GM18526 (cell line): ENCODE data around the gene BCL10.
A peak's percentile ranks its signal among the peaks of the same experiment; 100 is the strongest.

ENCODE experiments used
- POLR2A ChIP-seq: IDR thresholded peaks from 3 replicates; pipeline ENCODE4 v1.6.1; 2011; ENCODE audit not compliant: insufficient read length; ENCODE audit errors: extremely low read depth

Gene BCL10

DNA sequence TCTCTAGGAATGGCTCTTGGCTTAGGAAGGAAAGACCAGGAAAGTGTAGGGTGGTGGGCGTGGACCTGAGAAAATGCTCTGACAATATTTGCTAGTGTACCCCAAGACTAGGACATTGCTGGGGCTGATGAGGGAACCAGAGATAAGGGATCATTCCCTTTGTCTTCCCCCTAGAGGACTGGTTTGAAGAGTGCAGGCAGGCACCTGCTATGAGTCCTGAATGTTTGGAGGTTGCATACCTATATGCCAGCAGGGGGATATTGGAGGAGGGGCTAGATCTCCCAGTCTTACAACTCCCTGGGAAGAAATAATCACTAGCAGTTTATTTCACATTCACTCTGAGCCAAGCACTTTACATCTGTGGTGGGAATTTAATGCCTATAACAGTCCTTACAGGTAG is 6.0 kb upstream of the BCL10 start:
- TF ChIP-seq POLR2A, result no peak

DNA sequence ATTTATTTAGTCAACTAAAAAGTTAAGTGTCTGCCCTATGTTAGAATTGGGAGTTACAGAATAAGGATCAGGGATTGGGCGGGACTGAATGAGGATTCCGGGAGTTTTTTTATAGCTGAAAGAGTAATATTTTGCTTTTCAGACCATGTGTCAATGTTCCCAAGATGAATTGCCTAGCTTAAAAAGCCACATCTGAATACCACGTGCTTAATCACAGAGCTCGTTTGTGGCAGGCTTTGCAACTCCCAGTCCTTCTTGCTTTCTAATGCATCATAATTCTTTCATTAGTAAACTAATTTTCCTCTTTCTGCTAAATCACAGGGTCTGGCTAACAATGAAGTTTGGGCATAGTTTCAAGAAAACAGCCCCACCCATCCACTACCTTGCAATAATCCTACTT is 4.2 kb upstream of the BCL10 start:
- TF ChIP-seq POLR2A, result no peak

DNA sequence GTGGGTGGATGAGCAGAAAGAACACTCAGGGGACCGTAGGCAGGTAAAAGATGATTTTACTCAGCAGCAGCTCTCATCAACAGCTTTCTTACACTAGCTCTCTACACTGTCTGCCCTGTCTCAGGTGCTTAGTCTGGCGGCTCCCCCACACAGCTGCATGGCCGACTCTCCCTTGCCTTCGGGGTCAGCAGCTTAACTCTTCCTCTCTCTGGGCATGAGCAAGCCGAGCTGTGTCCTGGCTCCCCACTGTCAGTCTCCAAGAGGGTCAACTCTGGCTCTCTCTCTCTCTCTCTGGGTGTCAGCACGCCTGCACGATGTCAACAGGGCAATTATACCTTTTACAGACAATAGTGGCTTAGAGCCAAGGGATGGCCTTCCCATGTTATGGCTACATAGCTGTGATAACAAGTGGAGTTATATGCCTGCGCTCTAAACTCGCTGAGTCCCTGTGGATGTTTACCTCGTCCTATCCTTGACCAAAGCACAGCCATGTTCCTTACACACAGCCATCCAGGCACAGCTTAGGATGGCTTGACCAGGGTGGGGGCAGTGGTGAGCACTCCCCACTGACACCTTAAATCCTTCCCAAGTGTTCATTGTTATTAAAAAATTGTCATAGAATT is 3.1 kb upstream of the BCL10 start:
- TF ChIP-seq POLR2A, result no peak

DNA sequence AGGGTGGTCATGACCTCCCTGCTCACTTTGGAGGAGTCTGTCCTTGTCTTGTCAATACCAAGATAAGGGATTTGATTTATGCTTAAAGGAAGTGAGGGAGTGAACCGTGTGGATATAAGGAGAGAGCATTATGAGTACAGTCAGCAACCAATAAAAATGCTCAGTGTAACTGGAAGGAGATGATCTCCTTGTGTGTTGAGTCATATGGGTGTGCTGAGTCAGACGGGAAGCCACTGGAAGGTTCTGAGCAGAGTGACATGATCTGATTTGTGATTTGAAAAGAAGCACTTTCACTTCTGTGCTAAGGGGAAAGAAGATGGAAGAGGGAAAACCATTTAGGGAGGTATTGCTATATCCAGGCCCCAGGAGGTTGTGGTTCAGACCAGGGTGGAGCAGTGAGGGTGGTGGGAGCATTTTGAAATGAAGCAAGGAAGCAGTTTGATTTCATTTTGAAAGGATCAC is 2.5 kb upstream of the BCL10 start:
- TF ChIP-seq POLR2A, result no peak

DNA sequence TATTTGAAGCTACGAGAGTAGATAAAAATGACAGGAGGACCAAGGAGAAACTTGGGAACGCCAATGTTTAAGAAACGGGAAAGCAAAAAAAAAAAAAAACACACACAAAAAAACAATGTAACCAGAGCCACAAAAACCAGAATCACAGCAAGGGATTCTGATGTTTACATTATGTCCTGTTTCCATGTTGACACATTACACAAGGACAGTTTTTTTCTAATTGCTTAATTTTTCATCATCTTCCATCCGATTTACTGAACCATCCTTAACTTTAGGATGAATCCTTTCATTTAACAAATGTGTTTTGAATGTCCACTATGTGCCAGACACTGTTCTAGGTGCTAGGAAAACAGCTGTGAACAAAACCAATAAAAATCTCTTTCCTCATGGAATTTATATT is 1.4 kb upstream of the BCL10 start:
- TF ChIP-seq POLR2A, result no peak

DNA sequence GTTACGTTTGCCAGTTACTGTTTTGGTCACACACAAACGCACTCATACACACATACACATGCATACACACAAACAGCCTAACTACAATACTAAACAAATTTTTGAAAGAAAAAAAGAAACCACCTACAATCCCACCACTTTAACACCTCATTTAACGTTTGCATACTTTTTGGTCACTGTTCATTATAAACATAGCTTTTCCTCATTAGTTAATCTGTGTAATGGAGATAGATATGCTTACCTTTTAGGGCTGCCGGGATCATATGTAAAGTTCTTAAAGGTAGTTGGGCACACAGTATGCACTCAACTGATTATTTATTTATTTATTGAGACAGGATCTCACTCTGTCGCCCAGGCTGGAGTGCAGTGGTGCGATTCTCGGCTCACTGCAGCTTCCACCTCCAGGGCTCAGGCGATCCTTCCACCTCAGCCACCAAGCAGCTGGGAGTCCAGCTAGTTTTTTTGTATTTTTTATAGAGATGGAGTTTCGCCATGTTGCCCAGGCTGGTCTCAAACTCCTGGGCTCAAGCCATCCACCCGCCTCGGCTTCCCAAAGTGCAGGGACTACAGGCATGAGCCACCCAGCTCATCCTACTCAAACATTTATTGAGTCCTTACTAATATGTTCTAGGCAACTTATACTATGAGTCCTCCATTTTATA is 677 bp upstream of the BCL10 start:
- TF ChIP-seq POLR2A, result no peak

DNA sequence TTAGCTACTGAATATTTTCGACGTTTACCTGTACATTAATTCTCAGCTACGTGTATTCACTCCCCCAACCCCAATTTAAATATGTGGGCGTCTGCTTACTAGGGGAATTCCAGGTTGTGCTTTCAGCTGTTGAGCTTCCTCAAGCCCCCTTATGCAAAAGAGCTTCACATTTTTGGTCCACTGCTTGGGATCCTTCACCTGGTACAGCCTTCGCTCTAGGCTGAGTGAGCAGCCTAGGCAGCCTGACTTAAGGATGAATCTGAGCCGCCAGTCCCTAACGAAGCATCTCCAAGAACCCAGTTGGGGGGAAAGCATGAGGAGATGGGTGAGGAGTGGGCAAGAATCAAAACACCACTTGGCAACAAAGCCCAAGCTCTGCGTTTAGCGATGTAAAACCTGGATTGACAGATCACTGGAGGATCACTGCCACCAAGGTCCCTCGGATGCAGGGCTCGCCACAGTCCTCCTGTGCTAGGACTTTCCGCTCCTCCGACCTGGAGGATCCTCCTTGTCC is 674 bp downstream of the BCL10 start:
- peak; percentile 47 for TF ChIP-seq POLR2A

DNA sequence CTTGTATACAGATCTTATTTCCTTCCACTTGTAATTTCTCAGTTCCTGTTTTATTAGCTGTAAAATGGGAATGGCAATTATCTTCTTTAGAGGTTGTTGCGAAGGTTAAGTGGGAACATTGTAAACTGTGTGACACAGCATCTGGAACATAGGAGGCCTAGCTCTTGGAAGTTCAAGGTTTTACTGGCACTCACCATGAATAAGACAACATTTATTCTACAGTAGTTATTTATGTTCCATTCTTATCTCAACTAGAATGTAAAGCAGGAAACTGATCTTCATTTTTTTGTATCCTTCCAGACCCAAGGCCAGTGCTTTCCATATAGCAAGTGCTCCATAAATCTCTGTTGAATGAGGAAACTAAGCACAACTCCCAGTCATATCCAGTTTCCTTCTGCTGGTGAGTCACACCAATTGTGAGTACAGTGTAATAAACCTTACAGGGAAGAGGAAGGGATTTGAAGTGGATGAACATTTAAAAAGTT is 1.4 kb downstream of the BCL10 start:
- TF ChIP-seq POLR2A, result no peak

DNA sequence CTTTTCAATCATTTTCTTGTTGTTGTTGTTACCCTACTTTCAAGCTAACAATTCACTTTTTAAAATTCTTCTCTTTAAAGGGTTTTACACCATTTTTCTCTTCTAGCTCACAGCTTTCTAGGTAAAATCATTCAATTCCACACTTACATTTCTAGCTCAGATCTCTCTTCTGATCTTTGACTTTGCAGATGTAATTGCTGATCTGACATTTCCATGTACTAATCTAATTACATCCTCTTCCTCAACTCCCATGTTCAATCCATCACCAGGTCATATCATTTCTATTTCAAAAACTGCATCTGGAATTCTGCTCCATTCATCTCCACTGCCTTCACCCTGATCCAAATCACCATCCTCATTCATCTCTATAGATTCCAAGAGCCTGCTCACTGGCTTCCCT is 3.0 kb downstream of the BCL10 start:
- no peak for TF ChIP-seq POLR2A

DNA sequence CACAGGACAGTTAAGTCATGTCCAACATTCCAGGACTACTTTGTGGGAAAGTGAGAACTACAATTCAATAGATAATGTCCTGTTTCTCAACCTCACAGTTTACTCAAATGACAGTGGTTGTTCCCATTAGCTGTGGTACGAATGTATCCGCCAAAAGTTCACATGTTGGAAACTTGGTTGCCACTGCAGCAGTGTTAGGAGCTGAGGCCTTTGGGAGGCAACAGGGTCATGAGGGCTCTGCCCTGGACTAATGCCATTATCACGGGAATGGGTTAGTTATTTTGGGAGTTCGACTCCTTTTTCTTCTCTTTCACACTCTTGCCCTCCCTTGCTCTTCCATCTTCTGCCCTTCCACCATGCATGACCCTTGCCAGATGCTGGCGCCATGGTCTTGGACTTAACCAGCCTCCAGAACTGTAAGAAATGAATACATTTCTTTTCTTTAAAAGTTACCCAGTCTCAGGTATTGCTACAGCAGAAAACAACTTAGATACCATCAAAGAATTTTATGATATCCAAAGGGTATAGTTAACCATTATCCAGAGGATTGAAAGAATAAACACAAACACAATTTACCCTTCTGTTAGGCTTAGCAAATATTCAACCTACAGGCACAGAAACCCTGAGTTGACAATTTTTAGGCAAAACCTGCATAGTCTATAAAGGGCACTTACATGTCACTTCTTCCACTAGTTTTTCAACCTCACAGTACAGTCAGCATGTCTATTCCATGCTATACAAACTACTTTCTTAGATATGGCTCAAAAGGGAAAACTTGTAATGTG is 7.4 kb downstream of the BCL10 start:
- TF ChIP-seq POLR2A, result no peak

DNA sequence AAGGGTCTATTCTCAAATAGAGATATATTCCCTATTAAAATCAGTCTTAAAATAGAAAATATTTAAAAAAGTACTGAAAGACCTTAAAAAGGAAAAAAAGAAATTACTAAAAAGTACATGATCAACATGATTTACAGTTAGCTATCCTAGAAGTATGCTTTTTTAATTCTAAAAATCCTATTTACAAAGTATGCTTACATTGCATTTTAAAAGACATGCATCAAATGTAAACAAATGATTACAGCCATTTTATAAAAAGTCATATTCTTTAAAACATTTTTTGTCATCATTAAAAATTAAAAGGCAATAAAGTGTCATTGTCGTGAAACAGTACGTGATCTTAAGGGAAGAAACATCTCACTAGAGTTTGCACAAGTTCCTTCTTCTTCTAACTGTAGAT is 9.1 kb downstream of the BCL10 start:
- no peak for TF ChIP-seq POLR2A

DNA sequence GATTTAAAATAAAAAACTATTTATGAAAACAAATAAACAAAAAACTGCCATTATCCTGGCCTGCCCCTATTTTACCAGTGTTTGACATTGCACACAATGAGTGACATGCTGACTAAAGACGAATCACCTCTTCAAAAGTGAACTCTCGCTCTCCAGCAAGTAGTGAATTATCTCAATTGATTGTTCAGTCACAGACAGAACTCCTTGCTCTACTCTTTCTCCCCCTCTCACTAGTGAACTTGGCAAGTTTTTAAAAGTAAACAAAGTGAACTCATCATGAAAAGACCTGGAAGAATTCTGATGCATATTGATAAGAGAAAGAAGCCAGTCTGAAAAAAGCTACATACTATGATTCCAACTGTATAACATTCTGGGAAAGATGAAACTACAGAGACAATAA is 12.3 kb downstream of the BCL10 start:
- no peak for TF ChIP-seq POLR2A

DNA sequence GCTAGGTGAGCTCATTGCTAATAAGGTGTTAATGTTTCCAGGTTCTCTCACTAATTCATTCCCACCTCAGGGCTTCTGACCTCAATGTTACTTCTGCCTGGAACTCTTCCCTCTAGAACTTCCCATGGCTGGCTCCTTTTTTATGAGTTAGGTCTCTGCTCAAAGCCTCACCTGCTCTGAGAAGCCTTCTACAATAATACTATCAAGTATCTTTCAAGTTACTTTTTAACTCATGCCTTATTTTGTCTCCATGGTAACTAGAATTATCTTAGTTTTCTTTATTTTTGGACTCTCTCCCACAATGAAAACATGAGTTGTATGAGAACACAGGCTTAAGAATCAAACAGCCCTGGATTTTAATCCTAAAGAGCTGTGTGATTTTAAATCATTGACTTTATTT is 13.4 kb downstream of the BCL10 start:
- no peak for TF ChIP-seq POLR2A

DNA sequence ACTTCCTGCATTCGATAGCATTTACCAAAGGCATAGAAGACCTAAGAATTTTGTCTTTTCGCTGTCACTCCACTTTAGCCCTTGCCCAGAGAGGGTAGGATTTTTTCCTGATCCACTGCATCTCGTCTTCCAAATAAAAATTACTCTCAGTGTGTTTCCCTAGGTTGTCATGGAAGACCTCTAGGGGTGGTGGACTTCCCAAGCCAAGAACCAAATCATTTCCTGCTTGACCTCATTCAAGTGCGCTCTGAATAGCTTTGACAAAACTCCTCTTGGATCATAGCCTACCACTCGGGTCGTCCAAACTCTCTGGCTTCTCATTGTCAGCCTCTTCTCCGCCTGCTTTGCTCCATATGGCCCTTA is 16.5 kb downstream of the BCL10 start:
- no peak for TF ChIP-seq POLR2A

DNA sequence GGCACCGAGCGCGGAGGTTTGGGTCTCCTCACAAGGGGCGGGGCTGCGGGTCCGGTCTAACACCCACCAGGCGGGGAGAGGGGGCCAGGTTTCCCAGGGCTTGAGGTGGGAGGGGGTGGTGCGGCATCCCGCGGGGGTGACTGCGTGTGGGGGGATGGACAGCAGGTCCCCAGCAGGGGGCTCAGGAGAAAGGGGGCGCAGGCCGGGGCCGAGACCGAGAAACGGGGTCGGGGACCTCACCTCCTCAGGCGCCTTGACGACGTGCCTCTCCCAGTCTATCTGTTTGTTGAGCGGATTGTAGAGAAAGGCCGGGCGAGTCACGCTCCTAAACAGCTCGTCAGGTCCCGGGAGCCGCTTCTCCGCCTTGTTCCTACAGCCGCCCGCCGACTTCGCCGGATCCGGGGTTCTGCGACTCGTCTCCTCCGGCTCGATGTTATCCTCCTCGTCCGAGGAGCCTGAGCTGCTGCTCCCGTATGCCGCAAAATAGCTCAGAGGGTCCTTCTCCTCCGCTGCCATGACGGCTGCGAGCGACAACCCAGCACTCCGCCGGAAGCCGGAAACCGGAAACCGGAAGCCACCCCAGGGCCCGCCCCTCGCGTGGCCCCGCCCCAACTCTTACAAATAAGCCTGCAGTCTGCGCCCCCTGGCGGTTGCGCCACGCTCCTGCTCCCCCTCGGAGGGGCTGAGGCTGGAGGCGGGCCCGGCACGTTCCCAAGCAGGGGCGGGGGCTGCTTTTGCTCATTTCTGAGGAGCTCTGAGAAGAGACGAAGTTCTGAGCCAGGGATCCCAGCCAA is 17.1 kb downstream of the BCL10 start, which contains the start of gene C1orf52:
C1orf52 (minus strand) TSS at position 545 of the 794 bp plus-strand sequence; CDS start at position 516, 29 bp downstream.
- TF ChIP-seq POLR2A, result peak; percentile 95
